PFSK-1 (cell line): ENCODE measurements around the gene CLP1.

ENCODE experiments used
- REST ChIP-seq, 2 experiments: IDR thresholded peaks; 2 replicates each; pipeline versions ENCODE4 v1.6.1 to v1.8.0; 2011 to 2012; ENCODE audit warnings: low read depth in 2 of 2, low read length in 2 of 2, control low read depth in 1 of 2, inconsistent platforms in 1 of 2, mild to moderate bottlenecking in 1 of 2, moderate library complexity in 1 of 2; ENCODE audit not compliant: insufficient read depth in 1 of 2
- TAF1 ChIP-seq: IDR thresholded peaks from 2 replicates; pipeline ENCODE4 v1.6.1; 2012; ENCODE audit warnings: low read length, control low read depth, borderline replicate concordance; ENCODE audit not compliant: insufficient read depth

- TF ChIP-seq REST (IDR thresholded peaks at IDR 0.05; ENCODE audit: insufficient read depth in 1 of 2, low read depth in 2 of 2, low read length in 2 of 2) (no peak), TAF1 (no peak)
Observed at GRCh38 chr11:57658023-57658361, 430 bp downstream of the CLP1 start.
